Neural progenitor cell (in vitro differentiated cells): Measurements from ENCODE around the gene FASTKD2.

Source experiments
- EZH2 ChIP-seq: fragments of 200-600 bp; sonication (generic); IDR thresholded peaks from 2 replicates; pipeline ENCODE4 v1.6.1; 2017; ENCODE audit warnings: antibody characterized with exemption, mild to moderate bottlenecking, moderate library complexity
- EZH2phosphoT487 ChIP-seq: fragments of 200-600 bp; sonication (generic); IDR thresholded peaks from 2 replicates; pipeline ENCODE4 v1.6.1; 2017; ENCODE audit warnings: antibody characterized with exemption
- TF ChIP-seq, protein P1 (sequence below): fragments of 200-600 bp; sonication (generic); IDR thresholded peaks from 2 replicates; pipeline ENCODE4 v1.5.1; 2017; ENCODE audit warnings: antibody characterized with exemption, mild to moderate bottlenecking

- TF ChIP-seq, protein P1, sequence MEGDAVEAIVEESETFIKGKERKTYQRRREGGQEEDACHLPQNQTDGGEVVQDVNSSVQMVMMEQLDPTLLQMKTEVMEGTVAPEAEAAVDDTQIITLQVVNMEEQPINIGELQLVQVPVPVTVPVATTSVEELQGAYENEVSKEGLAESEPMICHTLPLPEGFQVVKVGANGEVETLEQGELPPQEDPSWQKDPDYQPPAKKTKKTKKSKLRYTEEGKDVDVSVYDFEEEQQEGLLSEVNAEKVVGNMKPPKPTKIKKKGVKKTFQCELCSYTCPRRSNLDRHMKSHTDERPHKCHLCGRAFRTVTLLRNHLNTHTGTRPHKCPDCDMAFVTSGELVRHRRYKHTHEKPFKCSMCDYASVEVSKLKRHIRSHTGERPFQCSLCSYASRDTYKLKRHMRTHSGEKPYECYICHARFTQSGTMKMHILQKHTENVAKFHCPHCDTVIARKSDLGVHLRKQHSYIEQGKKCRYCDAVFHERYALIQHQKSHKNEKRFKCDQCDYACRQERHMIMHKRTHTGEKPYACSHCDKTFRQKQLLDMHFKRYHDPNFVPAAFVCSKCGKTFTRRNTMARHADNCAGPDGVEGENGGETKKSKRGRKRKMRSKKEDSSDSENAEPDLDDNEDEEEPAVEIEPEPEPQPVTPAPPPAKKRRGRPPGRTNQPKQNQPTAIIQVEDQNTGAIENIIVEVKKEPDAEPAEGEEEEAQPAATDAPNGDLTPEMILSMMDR: no peak
- TF ChIP-seq EZH2phosphoT487 (no peak), EZH2 (no peak)
Observed at GRCh38 chr2:206837775-206838174, 72.4 kb downstream of the FASTKD2 start.
